ENCODE data around the gene RETREG3. TPM values are rescaled to one million over a fixed set of nuclear protein-coding genes. Genes with fewer than 3 reads are reported as not detected.

RETREG3 gene
- total RNA-seq, 2 experiments from 2014 or later: 33.7 to 35.3 TPM

DNA sequence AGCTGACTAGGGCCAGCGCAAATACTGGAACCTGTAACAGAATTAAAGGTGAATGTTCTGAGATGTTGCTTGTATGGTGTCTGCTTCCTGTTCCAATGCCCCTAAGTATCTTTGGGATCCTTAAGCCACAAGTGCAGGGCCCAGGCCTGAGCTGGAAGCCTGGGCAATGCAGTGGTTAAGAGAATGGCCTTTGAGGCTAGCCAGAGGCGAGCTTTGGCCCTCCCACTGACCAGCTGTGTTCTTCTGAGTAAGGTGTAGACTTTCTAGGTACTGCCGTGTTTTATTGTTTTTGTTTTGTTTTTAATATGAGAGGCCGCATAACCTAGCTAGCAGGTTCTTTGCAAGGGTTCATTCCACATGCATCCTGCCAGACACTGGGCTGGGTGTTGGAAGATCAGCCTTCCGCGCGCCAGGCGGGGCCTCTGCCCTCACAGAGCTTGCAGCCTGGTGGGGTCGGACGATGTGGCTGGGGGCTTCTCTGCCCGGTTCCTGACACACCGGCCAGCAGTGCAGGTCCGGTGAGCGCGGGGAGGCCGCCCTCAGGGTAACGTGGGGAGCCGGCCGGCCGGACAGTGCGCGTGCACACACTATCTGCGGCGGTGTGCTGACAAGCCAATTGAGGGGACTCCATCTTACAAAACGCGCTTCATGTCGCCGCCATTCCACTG is 42.8 kb downstream of the RETREG3 start:
- intact Hi-C loops (cut with micrococcal nuclease): loop anchor here (2.0 kb wide), 1 partner anchor 42 kb away; the partner anchor contains the start of genes RETREG3 and TUBG1
- POLR2A ChIA-PET: interaction anchor here (0.5 to 3.8 kb wide), 4 partner anchors 11 to 178 kb away, joined by 3 to 38 read pairs (median 3); partner anchors contain the start of genes PSMC3IP and STAT3
- H3K36me3 Mint-ChIP-seq: peaks cover 28% of the 10 kb centered on the region

DNA sequence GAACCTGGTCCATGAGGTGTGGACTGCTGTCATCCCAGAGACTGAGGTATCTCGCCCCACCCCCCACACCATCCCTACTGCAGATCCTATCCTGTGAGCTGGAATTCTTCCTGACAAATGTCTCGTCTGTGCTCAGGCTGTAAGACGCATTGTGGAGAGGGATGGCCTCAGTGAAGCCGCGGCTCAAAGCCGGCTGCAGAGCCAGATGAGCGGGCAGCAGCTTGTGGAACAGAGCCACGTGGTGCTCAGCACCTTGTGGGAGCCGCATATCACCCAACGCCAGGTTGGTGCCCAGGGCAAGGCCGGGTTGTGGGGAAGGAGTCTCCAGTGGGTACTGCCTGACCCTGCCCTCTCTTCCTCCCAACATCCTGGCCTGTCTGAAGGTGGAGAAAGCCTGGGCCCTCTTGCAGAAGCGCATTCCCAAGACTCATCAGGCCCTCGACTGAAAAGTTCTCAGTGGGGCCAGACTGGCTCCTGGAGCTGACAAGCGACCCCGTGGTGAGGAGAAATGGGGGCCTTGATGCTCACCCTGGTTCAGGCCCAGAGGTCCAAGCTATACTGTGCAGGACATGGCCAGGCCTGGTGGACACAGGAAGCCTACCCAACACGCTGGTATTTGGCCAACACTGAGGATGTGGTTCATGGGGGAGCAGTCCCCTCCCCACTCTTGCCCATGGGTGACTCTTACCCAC is 43.5 kb downstream of the RETREG3 start:
- no peaks in the 10 kb centered on the region for H3K9me3 Mint-ChIP-seq
- peak overlapping the region; percentile 30 for H3K27ac Mint-ChIP-seq
- DNase-seq: no peak
- POLR2A ChIA-PET: interaction anchor here (0.5 to 3.8 kb wide), 4 partner anchors 12 to 177 kb away, joined by 3 to 38 read pairs (median 3); partner anchors contain the start of genes PSMC3IP, RETREG3, STAT3 and TUBG1
- H3K36me3 Mint-ChIP-seq: peaks cover 26% of the 10 kb centered on the region
- H3K4me3 Mint-ChIP-seq: peak overlapping the region; percentile 96
- CTCF ChIA-PET: interaction anchor here (1.9 to 5.4 kb wide), 2 partner anchors 11 to 12 kb away, joined by 5 to 50 read pairs; partner anchors contain the start of gene PSMC3IP
- peaks cover 50% of the 10 kb centered on the region for H3K4me1 Mint-ChIP-seq (ENCODE audit: low read depth)
- intact Hi-C loops (cut with micrococcal nuclease): loop anchor here (2.0 kb wide), 1 partner anchor 43 kb away; the partner anchor contains the start of genes RETREG3 and TUBG1
- H3K27me3 Mint-ChIP-seq: no peaks in the 10 kb centered on the region

More for the DNA sequence above, 42.8 kb downstream of the RETREG3 start:
- Mint-ChIP-seq H3K9me3 (no peaks in the 10 kb centered on the region), H3K4me3 (peak overlapping the region; percentile 96), H3K4me1 (ENCODE audit: low read depth) (peaks cover 48% of the 10 kb centered on the region), H3K27ac (peak overlapping the region; percentile 96), H3K27me3 (no peaks in the 10 kb centered on the region)
- CTCF ChIA-PET: interaction anchor here (1.9 to 5.4 kb wide), 2 partner anchors 11 to 12 kb away, joined by 5 to 50 read pairs; partner anchors contain the start of gene PSMC3IP
- no peak for DNase-seq

DNA sequence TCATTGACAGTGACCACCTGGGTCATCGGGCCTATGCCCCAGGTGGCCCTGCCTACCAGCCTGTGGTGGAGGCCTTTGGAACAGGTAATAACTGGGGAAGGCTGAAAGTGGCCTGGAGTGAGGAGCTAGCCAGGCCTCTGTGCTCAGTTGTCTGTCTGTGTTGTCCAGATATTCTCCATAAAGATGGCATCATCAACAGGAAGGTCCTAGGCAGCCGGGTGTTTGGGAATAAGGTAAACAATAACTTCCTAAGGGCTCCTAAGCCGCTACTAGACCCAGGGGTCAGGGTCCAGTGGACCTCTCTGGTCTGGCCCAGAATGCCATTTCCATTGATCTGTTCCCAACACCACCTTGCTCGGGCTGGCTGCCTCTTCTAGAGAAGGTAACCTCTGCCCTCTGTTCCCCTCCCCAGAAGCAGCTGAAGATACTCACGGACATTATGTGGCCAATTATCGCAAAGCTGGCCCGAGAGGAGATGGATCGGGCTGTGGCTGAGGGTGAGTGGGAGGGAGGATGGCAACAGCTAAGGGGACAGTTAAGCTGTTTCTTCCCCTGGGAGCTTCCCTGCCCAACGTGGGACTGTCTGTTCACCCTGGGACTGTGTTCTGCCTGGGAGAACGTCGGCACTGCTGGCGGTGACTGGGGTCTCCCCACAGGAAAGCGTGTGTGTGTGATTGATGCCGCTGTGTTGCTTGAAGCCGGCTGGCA is 44.2 kb downstream of the RETREG3 start:
- Mint-ChIP-seq H3K9me3 (no peaks in the 10 kb centered on the region), H3K27ac (no peak overlapping the region), H3K4me1 (ENCODE audit: low read depth) (peaks cover 54% of the 10 kb centered on the region), H3K27me3 (no peaks in the 10 kb centered on the region), H3K36me3 (peaks cover 26% of the 10 kb centered on the region), H3K4me3 (peak overlapping the region; percentile 5)
- POLR2A ChIA-PET: interaction anchor here (1.1 to 3.8 kb wide), 2 partner anchors 12 to 44 kb away, joined by 3 to 38 read pairs; partner anchors contain the start of genes PSMC3IP, RETREG3 and TUBG1
- intact Hi-C loops (cut with micrococcal nuclease): no loop called here
- DNase-seq: no peak
- CTCF ChIA-PET: interaction anchor here (1.0 to 1.9 kb wide), 3 partner anchors 11 to 17 kb away, joined by 3 to 12 read pairs (median 5); partner anchors contain the start of gene PSMC3IP

DNA sequence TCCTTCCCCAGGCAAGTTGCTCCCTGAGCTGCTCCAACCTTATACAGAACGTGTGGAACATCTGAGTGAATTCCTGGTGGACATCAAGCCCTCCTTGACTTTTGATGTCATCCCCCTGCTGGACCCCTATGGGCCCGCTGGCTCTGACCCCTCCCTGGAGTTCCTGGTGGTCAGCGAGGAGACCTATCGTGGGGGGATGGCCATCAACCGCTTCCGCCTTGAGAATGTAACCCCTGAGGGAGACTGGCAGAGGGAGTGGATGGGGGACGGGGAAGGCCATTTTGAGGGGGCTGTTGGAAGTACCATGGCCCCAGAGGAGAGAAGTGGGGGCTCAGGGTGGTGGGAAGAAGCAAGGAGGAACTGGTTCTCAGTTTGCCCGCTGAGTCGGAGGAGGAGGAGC is 45.2 kb downstream of the RETREG3 start:
- H3K36me3 Mint-ChIP-seq: peaks cover 19% of the 10 kb centered on the region
- no peak for DNase-seq
- peaks cover 49% of the 10 kb centered on the region for H3K4me1 Mint-ChIP-seq (ENCODE audit: low read depth)
- ChIA-PET POLR2A (interaction anchor here (0.7 to 1.3 kb wide), 2 partner anchors 28 to 78 kb away, joined by 3 read pairs; partner anchors contain the start of gene NAGLU), CTCF (interaction anchor here (0.7 to 1.9 kb wide), 4 partner anchors 8 to 341 kb away, joined by 3 to 12 read pairs (median 4); partner anchors contain the start of gene PSMC3IP)
- H3K27me3 Mint-ChIP-seq: no peaks in the 10 kb centered on the region
- intact Hi-C loops (cut with micrococcal nuclease): loop anchor here (2.0 kb wide), 1 partner anchor 13 kb away; the partner anchor contains the start of gene PSMC3IP
- no peaks in the 10 kb centered on the region for H3K9me3 Mint-ChIP-seq
- H3K27ac Mint-ChIP-seq: peak overlapping the region; percentile 14
- H3K4me3 Mint-ChIP-seq: peak overlapping the region; percentile 93

DNA sequence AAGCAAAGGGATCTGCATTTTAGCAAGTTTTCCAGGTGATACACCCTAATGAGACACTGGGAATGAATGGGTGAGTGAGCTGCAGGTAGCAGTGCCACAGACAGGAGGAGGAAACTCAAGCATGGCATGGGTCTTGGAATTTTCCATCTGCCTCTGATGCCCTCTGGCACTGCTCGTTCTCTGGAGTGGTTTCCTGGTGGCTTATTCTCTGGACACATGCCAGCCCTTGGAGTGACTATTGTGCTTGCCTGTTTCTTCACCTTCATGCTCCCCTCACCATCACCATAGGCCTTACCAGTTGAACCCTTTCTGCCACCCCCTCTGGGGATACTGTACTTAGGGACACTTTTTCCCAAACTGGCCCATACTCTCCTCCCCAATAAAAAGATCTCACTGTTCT is 45.6 kb downstream of the RETREG3 start:
- ChIA-PET POLR2A (interaction anchor here (0.7 to 1.3 kb wide), 4 partner anchors 9 to 78 kb away, joined by 3 read pairs; partner anchors contain the start of genes HSD17B1 and NAGLU), CTCF (interaction anchor here (0.7 to 1.9 kb wide), 3 partner anchors 9 to 341 kb away, joined by 4 to 12 read pairs (median 4); partner anchors contain the start of gene PSMC3IP)
- peak overlapping the region; percentile 14 for H3K27ac Mint-ChIP-seq
- H3K36me3 Mint-ChIP-seq: peaks cover 15% of the 10 kb centered on the region
- H3K4me3 Mint-ChIP-seq: peak overlapping the region; percentile 93
- H3K9me3 Mint-ChIP-seq: no peaks in the 10 kb centered on the region
- intact Hi-C loops (cut with micrococcal nuclease): loop anchor here (2.0 kb wide), 1 partner anchor 13 kb away; the partner anchor contains the start of gene PSMC3IP
- no peaks in the 10 kb centered on the region for H3K27me3 Mint-ChIP-seq
- no peak for DNase-seq
- H3K4me1 Mint-ChIP-seq (ENCODE audit: low read depth): peaks cover 45% of the 10 kb centered on the region

DNA sequence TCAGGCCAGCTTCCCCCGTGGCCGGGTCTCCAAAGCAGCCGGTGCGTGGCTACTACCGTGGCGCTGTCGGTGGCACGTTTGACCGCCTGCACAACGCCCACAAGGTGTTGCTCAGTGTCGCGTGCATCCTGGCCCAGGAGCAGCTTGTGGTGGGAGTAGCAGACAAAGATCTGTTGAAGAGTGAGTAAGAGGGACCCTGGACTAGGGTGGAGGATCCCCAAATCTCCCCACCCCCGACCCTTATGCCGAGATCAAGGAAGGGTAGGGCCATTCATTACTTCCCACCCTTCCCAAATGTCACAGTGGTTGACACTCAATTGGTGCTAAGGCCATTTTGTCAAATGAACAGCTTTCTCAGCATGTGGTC is 46.0 kb downstream of the RETREG3 start:
- CTCF ChIA-PET: interaction anchor here (0.7 to 1.1 kb wide), 3 partner anchors 9 to 340 kb away, joined by 3 to 4 read pairs (median 4); no protein-coding TSS in a partner anchor
- peak overlapping the region; percentile 84 for H3K27ac Mint-ChIP-seq
- H3K4me1 Mint-ChIP-seq (ENCODE audit: low read depth): peaks cover 42% of the 10 kb centered on the region
- intact Hi-C loops (cut with micrococcal nuclease): loop anchor here (2.0 kb wide), 1 partner anchor 14 kb away; the partner anchor contains the start of gene PSMC3IP
- H3K27me3 Mint-ChIP-seq: no peaks in the 10 kb centered on the region
- no peaks in the 10 kb centered on the region for H3K9me3 Mint-ChIP-seq
- peaks cover 15% of the 10 kb centered on the region for H3K36me3 Mint-ChIP-seq
- peak overlapping the region; percentile 93 for H3K4me3 Mint-ChIP-seq
- POLR2A ChIA-PET: interaction anchor here (0.7 to 1.1 kb wide), 4 partner anchors 9 to 78 kb away, joined by 3 to 4 read pairs (median 3); partner anchors contain the start of genes HSD17B1 and PSMC3IP
- DNase-seq: no peak

DNA sequence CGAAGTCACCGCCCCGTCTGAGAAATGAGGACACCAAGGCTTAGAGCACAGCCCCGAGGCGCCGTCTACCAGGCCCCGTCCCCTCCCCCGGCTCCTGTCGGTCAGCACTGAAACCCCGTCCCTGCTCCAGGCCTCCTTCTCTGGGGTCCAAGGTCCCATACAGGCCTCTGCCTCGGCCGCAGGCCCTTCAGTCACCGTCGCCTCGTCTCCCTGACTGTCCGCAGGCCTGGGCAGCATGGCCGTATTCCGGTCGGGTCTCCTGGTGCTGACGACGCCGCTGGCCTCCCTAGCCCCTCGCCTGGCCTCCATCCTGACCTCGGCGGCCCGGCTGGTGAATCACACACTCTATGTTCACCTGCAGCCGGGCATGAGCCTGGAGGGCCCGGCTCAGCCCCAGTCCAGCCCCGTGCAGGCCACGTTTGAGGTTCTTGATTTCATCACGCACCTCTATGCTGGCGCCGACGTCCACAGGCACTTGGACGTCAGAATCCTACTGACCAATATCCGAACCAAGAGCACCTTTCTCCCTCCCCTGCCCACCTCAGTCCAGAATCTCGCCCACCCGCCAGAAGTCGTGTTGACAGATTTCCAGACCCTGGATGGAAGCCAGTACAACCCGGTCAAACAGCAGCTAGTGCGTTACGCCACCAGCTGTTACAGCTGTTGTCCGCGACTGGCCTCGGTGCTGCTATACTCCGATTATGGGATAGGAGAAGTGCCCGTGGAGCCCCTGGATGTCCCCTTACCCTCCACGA is 46.6 kb downstream of the RETREG3 start:
- H3K27me3 Mint-ChIP-seq: no peaks in the 10 kb centered on the region
- peaks cover 39% of the 10 kb centered on the region for H3K4me1 Mint-ChIP-seq (ENCODE audit: low read depth)
- ChIA-PET POLR2A (interaction anchor here (0.7 to 1.1 kb wide), 3 partner anchors 8 to 15 kb away, joined by 3 to 4 read pairs (median 3); partner anchors contain the start of genes HSD17B1 and PSMC3IP), CTCF (interaction anchor here (1.0 to 1.1 kb wide), 2 partner anchors 16 to 340 kb away, joined by 3 to 4 read pairs; no protein-coding TSS in a partner anchor)
- DNase-seq: peak; percentile 38
- peak overlapping the region; percentile 84 for H3K27ac Mint-ChIP-seq
- peaks cover 11% of the 10 kb centered on the region for H3K36me3 Mint-ChIP-seq
- intact Hi-C loops (cut with micrococcal nuclease): loop anchor here (1.0 to 2.0 kb wide), 2 partner anchors 14 to 47 kb away; partner anchors contain the start of genes PSMC3IP, RETREG3 and TUBG1
- no peaks in the 10 kb centered on the region for H3K9me3 Mint-ChIP-seq
- H3K4me3 Mint-ChIP-seq: peak overlapping the region; percentile 93

DNA sequence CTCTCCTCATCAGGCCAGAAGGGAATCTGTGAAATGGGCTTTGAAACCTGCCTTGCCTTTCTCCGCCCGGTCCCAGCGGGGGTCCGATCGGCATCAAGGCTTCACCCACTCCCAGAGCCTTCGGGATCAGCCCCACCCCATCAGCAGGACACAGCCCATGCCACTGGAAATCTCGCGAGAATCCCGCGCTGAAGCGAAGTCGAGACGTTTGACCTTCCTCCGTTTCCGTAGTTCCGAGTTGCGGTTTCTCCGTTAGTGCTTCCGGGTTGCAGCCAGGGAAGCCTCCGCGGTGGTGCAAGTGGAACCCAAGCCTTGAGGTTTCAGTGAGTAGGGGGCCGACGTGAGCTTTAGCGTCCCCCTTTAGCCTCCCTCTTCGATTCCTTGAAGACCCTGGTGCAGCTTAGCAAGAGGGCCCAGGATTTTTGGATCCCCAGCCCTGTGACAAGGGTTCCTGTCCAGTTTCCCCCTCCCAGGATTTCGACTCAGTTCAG is 47.2 kb downstream of the RETREG3 start, which contains the start of gene COASY:
Gene COASY, plus strand, starts transcription at position 252 of the 491 bp plus-strand sequence. CDS start 475 bp downstream, outside the sequence.
- no peaks in the 10 kb centered on the region for H3K27me3 Mint-ChIP-seq
- CTCF ChIA-PET: interaction anchor here (1.1 kb wide), 1 partner anchor 16 kb away, joined by 3 read pairs; no protein-coding TSS in a partner anchor
- POLR2A ChIA-PET: no interaction called here
- peak within 1 kb of the TSS; percentile 84 for H3K27ac Mint-ChIP-seq
- peaks cover 38% of the 10 kb centered on the region for H3K4me1 Mint-ChIP-seq (ENCODE audit: low read depth)
- H3K36me3 Mint-ChIP-seq: peaks cover 11% of the 10 kb centered on the region
- H3K9me3 Mint-ChIP-seq: no peaks in the 10 kb centered on the region
- DNase-seq: peak; percentile 96
- intact Hi-C loops (cut with micrococcal nuclease): loop anchor here (1.0 to 2.0 kb wide), 2 partner anchors 15 to 47 kb away; partner anchors contain the start of genes PSMC3IP, RETREG3 and TUBG1
- peak within 1 kb of the TSS; percentile 93 for H3K4me3 Mint-ChIP-seq

DNA sequence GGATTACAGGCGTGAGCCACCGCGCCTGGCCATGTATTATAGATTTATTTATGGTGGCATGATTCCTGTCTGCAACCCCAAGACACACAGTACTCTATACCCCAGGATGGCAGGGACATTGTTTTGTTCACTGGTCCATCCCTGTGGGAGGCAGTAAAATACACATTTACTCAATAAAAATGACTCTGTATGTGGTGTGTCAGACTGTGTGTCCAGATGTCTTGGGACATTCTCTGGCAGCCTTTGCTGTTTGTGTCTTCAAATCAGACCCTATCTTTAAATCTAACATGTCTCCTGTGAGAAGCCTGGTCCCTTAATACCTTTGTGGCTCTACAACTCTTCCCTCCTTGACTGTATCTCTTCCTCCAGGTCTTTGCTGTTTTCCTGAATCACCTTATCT is 48.9 kb downstream of the RETREG3 start:
- no peaks in the 10 kb centered on the region for H3K27me3 Mint-ChIP-seq
- peaks cover 31% of the 10 kb centered on the region for H3K4me1 Mint-ChIP-seq (ENCODE audit: low read depth)
- ChIA-PET CTCF (interaction anchor here (1.0 to 2.1 kb wide), 3 partner anchors 12 to 18 kb away, joined by 3 to 9 read pairs (median 4); partner anchors contain the start of gene PSMC3IP), POLR2A (no interaction called here)
- H3K27ac Mint-ChIP-seq: no peak overlapping the region
- no peak overlapping the region for H3K4me3 Mint-ChIP-seq
- intact Hi-C loops (cut with micrococcal nuclease): no loop called here
- no peaks in the 10 kb centered on the region for H3K9me3 Mint-ChIP-seq
- DNase-seq: no peak
- H3K36me3 Mint-ChIP-seq: peaks cover 7% of the 10 kb centered on the region

DNA sequence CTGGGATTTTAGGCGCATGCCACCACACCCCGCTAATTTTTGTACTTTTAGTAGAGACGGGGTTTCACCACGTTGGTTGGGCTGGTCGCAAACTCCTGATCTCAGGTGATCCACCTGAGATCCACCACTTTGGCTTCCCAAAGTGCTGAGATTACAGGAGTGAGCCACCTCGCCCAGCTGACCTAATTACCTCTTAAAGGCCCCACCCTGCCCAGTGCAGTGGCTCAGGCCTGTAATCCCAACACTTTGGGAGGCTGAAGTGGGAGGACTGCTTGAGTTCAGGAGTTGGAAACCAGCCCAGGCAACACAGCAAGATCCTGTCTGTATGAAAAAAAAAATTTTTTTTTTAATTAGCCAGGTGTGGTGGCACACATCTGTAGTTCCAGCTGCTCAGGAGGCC is 50.1 kb downstream of the RETREG3 start:
- Mint-ChIP-seq H3K27me3 (no peaks in the 10 kb centered on the region), H3K4me1 (ENCODE audit: low read depth) (peaks cover 29% of the 10 kb centered on the region), H3K36me3 (peaks cover 7% of the 10 kb centered on the region), H3K4me3 (no peak overlapping the region), H3K9me3 (no peaks in the 10 kb centered on the region), H3K27ac (no peak overlapping the region)
- no peak for DNase-seq
- ChIA-PET CTCF (interaction anchor here (1.0 to 2.1 kb wide), 4 partner anchors 10 to 41 kb away, joined by 3 to 9 read pairs (median 4); partner anchors contain the start of gene PSMC3IP), POLR2A (interaction anchor here (0.9 kb wide), 1 partner anchor 22 kb away, joined by 5 read pairs; no protein-coding TSS in a partner anchor)
- intact Hi-C loops (cut with micrococcal nuclease): no loop called here
